22Rv1 (cell line): ENCODE measurements around the gene ZNF398.
A peak's percentile ranks its signal among the peaks of the same experiment; 100 is the strongest.
"Not testable (repeated sequence)": the region's sequence is repeated elsewhere in the genome, so short reads cannot be mapped to it uniquely, and the experiment has no call there.

Experiments
- H3K27ac ChIP-seq: fragments of 450-650 bp; 2 replicates; pipeline ENCODE4 v1.5.1; 2017
- ZFX ChIP-seq: fragments of 450-650 bp; IDR thresholded peaks from 2 replicates; pipeline ENCODE4 v1.6.1; 2017; ENCODE audit warnings: antibody characterized with exemption, borderline replicate concordance
- TF ChIP-seq, protein P1 (sequence below): fragments of 450-650 bp; IDR thresholded peaks from 2 replicates; pipeline ENCODE4 v1.5.1; 2017; ENCODE audit warnings: mild to moderate bottlenecking

The ZNF398 gene

DNA sequence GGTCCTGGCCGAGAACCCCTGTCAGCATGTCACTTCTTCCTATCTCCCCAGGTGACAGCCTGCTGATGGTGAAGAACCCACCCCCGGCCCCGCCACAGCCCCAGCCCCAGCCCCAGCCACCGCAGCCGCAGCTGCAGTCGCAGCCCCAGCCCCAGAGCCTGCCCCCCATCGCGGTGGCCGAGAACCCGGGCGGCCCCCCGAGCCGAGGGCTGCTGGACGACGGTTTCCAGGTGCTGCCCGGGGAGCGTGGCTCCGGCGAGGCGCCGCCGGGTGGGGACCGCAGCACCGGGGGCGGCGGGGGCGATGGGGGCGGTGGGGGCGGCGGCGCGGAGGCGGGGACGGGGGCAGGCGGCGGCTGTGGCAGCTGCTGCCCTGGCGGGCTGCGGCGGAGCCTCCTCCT lies 76.5 kb downstream of the ZNF398 start:
- no peak for TF ChIP-seq ZFX
- TF ChIP-seq, protein P1, sequence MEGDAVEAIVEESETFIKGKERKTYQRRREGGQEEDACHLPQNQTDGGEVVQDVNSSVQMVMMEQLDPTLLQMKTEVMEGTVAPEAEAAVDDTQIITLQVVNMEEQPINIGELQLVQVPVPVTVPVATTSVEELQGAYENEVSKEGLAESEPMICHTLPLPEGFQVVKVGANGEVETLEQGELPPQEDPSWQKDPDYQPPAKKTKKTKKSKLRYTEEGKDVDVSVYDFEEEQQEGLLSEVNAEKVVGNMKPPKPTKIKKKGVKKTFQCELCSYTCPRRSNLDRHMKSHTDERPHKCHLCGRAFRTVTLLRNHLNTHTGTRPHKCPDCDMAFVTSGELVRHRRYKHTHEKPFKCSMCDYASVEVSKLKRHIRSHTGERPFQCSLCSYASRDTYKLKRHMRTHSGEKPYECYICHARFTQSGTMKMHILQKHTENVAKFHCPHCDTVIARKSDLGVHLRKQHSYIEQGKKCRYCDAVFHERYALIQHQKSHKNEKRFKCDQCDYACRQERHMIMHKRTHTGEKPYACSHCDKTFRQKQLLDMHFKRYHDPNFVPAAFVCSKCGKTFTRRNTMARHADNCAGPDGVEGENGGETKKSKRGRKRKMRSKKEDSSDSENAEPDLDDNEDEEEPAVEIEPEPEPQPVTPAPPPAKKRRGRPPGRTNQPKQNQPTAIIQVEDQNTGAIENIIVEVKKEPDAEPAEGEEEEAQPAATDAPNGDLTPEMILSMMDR, result no peak
- H3K27ac ChIP-seq, result no peak overlapping the region

DNA sequence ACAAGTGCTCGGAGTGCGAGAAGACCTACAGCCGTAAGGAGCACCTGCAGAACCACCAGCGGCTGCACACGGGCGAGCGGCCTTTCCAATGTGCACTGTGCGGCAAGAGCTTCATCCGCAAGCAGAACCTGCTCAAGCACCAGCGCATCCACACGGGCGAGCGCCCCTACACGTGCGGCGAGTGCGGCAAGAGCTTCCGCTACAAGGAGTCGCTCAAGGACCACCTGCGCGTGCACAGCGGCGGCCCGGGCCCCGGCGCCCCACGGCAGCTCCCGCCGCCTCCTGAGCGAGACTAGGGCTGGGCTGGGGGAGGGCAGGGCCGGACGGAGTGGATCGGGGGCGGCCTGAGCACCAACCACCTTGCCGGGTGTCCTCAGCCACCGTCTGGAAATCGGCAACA lies 77.1 kb downstream of the ZNF398 start:
- TF ChIP-seq, protein P1, result no peak
- no peak overlapping the region for H3K27ac ChIP-seq

DNA sequence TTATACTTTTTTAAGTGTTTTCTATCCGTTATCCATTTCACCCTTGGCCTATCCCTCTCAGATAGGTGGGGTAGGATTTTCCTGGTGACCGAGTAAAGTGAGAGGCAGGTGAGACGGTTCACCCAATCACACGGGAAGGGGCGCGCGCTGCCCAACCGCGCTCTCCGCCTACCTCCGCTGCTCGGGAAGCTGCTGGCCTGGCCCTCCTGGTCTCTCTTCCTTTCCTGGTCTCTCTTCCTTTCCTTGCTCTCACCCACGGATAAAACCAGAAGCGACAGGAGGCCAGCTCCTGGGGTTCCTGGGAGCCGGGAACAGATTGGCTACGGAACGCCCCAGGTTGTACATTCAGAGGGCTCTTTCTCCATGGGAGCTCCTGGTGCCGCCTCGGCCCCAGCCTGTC lies 77.9 kb downstream of the ZNF398 start:
- TF ChIP-seq ZFX, result no peak
- TF ChIP-seq, protein P1, result no peak
- H3K27ac ChIP-seq, result no peak overlapping the region

DNA sequence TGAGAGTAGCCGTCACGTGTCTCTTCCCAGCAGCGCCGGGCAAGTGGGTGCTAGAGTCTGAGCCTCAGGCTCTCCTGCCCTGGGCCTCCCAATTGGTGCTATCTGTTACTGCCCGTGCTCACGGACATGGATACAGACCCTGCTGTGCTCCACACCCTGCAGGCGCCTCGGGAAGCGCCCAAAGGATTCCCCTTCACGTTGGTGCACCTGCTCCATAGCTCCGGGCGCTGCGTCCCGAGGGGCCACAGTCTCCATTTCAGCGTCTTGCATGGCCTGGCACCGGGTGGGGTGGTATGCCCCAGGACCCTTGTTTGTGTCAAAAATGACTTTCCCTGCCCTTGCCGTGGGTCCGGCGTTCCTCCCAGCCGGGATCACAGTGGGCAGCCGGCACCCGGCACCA lies 78.4 kb downstream of the ZNF398 start:
- TF ChIP-seq ZFX, result no peak
- TF ChIP-seq, protein P1, result no peak
- no peak overlapping the region for H3K27ac ChIP-seq

DNA sequence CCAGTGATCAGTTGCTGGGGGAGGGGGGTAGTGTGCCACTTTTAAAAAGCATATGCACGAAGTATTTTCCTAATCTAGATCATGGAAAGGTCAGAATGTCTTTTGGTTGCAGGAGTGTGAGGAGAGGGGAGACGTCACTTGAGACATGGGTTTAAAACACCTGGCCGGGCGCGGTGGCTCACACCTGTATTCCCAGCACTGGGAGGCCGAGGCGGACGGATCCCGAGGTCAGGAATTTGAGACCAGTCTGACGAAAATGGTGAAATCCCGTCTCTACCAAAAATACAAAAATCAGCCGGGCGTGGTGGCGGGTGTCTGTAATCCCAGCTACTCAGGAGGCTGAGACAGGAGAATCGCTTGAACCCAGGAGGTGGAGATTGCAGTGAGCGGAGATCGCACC lies 79.1 kb downstream of the ZNF398 start:
- not testable (repeated sequence) for H3K27ac ChIP-seq

DNA sequence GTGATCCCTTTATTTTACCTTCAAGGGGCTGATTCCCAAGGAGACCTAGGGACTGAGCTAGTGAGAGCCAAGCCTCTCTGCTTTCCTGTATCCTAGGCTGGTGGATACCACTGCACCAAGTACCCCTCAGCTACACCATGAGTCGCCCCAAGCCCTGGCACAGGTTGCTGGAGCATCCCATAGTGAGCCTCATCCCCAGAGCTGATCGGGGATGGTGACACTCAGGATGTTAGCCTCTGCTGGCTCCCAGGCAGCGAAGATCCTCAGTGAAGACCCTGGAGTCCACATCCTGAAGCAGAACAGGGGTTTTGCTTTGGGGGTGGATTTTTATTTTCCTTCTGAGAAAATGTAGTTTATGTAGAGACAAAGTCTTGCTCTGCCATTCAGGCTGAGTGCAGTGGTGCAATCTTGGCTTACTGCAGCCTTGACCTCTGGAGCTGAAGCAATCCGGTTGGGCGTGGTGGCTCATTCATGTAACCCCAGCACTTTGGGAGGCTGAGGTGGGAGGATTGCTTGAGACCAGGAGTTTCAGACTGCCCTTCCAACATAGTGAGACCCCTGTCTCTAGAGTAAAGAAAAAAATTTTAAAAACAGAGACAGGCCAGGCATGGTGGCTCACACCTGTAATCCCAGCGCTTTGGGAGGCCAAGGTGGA lies 79.7 kb downstream of the ZNF398 start:
- TF ChIP-seq, protein P1, result no peak
- TF ChIP-seq ZFX, result no peak
- no peak overlapping the region for H3K27ac ChIP-seq

DNA sequence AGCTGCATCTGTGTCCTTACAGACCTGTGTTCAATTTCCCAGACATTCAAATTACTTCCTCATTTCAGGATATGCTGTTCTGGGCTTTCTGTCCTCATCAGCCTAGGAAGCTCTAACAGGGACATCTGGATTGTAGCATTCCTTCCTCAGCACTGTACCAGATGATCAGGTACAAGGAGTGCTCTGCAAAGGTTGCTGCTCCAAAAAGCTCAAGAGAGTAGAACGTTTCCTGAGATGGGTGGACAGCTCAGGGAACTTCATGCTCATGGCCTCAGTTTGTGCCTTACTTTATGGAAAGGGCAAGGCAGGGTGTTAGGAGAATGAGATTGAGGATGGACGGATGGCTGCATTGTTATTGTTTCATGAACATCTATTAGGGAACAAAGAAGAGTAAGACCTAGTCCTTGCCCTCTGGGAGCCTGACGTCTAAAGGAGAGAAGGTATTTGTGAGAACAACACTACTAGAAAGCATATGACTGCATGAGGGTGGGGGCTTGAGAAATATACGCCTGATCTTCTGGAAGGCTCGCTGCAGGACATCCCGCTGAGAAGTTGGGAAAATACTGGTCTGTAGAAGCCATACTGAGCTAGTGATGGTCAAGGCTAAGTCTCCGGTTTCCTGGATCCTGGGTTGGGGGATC lies 81.7 kb downstream of the ZNF398 start:
- TF ChIP-seq, protein P1, result no peak
- no peak for TF ChIP-seq ZFX
- peak overlapping the region; percentile 7; the same call in 1 of the 2 replicates for H3K27ac ChIP-seq
